Muscle of leg (tissue), 16 donors: ENCODE measurements around the gene FAM229A. TPM values are rescaled to one million over a fixed set of nuclear protein-coding genes. Genes with fewer than 3 reads are reported as not detected.

Experiments
- DNase-seq: peaks from one replicate; pipeline ENCODE4 v3.0.0; 2013
- H3K27ac ChIP-seq: one replicate; pipeline ENCODE4 v1.5.1; 2013; ENCODE audit warnings: mild to moderate bottlenecking, low read length, control low read depth
- H3K27me3 ChIP-seq: one replicate; pipeline ENCODE4 v1.6.1; 2013; ENCODE audit warnings: low read length; ENCODE audit not compliant: control insufficient read depth, insufficient read depth
- H3K36me3 ChIP-seq: one replicate; pipeline ENCODE4 v1.6.1; 2013; ENCODE audit warnings: low read length; ENCODE audit not compliant: control insufficient read depth, insufficient read depth
- H3K4me1 ChIP-seq: one replicate; pipeline ENCODE4 v1.6.1; 2013; ENCODE audit warnings: low read length; ENCODE audit not compliant: control insufficient read depth, insufficient read depth
- H3K4me3 ChIP-seq: one replicate; pipeline ENCODE4 v1.5.1; 2013; ENCODE audit warnings: low read length, control low read depth
- H3K9me3 ChIP-seq: replicated peaks from 2 replicates; pipeline ENCODE4 v1.6.1; 2013; ENCODE audit warnings: low read depth, low read length; ENCODE audit not compliant: control insufficient read depth
- WGBS: methylation state at CpG from one replicate; pipeline ENCODE4 v1.1.5; 2013; ENCODE audit warnings: missing lambda C conversion rate; ENCODE audit not compliant: insufficient coverage; 5-methylcytosine and 5-hydroxymethylcytosine counted together
- long read RNA-seq, 11 donors: transcript quantifications; one replicate each; lab custom pipeline, GENCODE V29; 2026
- polyA plus RNA-seq, 8 donors: library from polyadenylated mRNA; unstranded; fragments of 120-200 nt; gene quantifications; one replicate each; pipeline versions ENCODE4 v1.2.1 to v1.2.3, GENCODE V29; 2013; ENCODE audit warnings: inconsistent platforms in 1 of 8, low replicate concordance in 1 of 8; ENCODE audit not compliant: insufficient read length in 8 of 8, insufficient read depth in 1 of 8
- total RNA-seq: library from RNA; stranded (reverse); fragments of 120-200 nt; gene quantifications from one replicate; pipeline ENCODE4 v1.2.4, GENCODE V29; 2013

Gene FAM229A
- total RNA-seq (5.3 TPM), polyA plus RNA-seq (10 to 100 TPM in 1 of 8 donors, 1 to 10 TPM in 7; 3.3 to 10.4 (median 5.9) TPM)
- long read RNA-seq, donor 1: 0 reads
- long read RNA-seq, donor 2, partial matches to known transcripts: 0 of 1 reads
- long read RNA-seq, donor 2, other reads (novel, unspliced or antisense): 0 of 1 reads
- long read RNA-seq, donor 3, partial matches to known transcripts: 0 of 3 reads
- long read RNA-seq, donor 3, other reads (novel, unspliced or antisense): 0 of 3 reads
- long read RNA-seq, donor 4, partial matches to known transcripts: 0 of 1 reads
- long read RNA-seq, donor 4, other reads (novel, unspliced or antisense): 0 of 1 reads
- long read RNA-seq, donor 5, transcript FAM229A-204 (3 exons, 699 nt): major isoform, 6 of 7 reads
- long read RNA-seq, donor 5, partial matches to known transcripts: 0 of 7 reads
- long read RNA-seq, donor 5, other reads (novel, unspliced or antisense): 0 of 7 reads
- long read RNA-seq, donor 6, partial matches to known transcripts: 0 of 5 reads
- long read RNA-seq, donor 6, other reads (novel, unspliced or antisense): 0 of 5 reads
- long read RNA-seq, donor 7, partial matches to known transcripts: 0 of 2 reads
- long read RNA-seq, donor 7, other reads (novel, unspliced or antisense): 0 of 2 reads
- long read RNA-seq, donor 8, partial matches to known transcripts: 0 of 5 reads
- long read RNA-seq, donor 8, other reads (novel, unspliced or antisense): 0 of 5 reads
- long read RNA-seq, donor 9, partial matches to known transcripts: 0 of 3 reads
- long read RNA-seq, donor 9, other reads (novel, unspliced or antisense): 0 of 3 reads
- long read RNA-seq, donor 10, partial matches to known transcripts: 0 of 3 reads
- long read RNA-seq, donor 10, other reads (novel, unspliced or antisense): 0 of 3 reads
- long read RNA-seq, donor 11, partial matches to known transcripts: 0 of 2 reads
- long read RNA-seq, donor 11, other reads (novel, unspliced or antisense): 0 of 2 reads

- Histone ChIP-seq H3K27me3 (no peaks in the 10 kb centered on the region), H3K4me3 (peak within 1 kb of the TSS; percentile 45), H3K4me1 (peaks cover 16% of the 10 kb centered on the region), H3K27ac (peak within 1 kb of the TSS; percentile 42), H3K36me3 (peaks cover 53% of the 10 kb centered on the region), H3K9me3 (no peaks in the 10 kb centered on the region)
- DNase-seq: no peak
- 46% methylated on average over 8 of the region's 17 CpGs for WGBS
These were observed at the start of gene FAM229A, which contains the start of gene TSSK3 for GRCh38 chr1:32362474-32363313. Gene FAM229A (minus strand): TSS chr1:32362485. CDS start chr1:32362091, 394 bp downstream. Gene TSSK3 (plus strand): TSS chr1:32362539. CDS start chr1:32362702, 163 bp downstream.

GRCh38 chr1:32411261-32411660 lies 49.0 kb upstream of the FAM229A start:
- H3K36me3 ChIP-seq: no peaks in the 10 kb centered on the region
- H3K27me3 ChIP-seq: no peaks in the 10 kb centered on the region
- H3K27ac ChIP-seq: no peak overlapping the region
- no peak overlapping the region for H3K4me3 ChIP-seq
- no peaks in the 10 kb centered on the region for H3K4me1 ChIP-seq
- peaks cover 17% of the 10 kb centered on the region for H3K9me3 ChIP-seq
- DNase-seq: no peak

GRCh38 chr1:32406629-32407111 lies 44.4 kb upstream of the FAM229A start:
- no peaks in the 10 kb centered on the region for H3K27me3 ChIP-seq
- no peak for DNase-seq
- WGBS: 93% methylated on average over 3 of the region's 4 CpGs
- H3K9me3 ChIP-seq: no peaks in the 10 kb centered on the region
- no peaks in the 10 kb centered on the region for H3K36me3 ChIP-seq
- H3K27ac ChIP-seq: no peak overlapping the region
- H3K4me3 ChIP-seq: no peak overlapping the region
- no peaks in the 10 kb centered on the region for H3K4me1 ChIP-seq

- Histone ChIP-seq H3K4me3 (no peak overlapping the region), H3K27ac (no peak overlapping the region), H3K27me3 (no peaks in the 10 kb centered on the region), H3K4me1 (peaks cover 3% of the 10 kb centered on the region), H3K9me3 (no peaks in the 10 kb centered on the region), H3K36me3 (no peaks in the 10 kb centered on the region)
- WGBS: 100% methylated on average over 2 of the region's 4 CpGs
- no peak for DNase-seq
These were observed 43.6 kb upstream of the FAM229A start for GRCh38 chr1:32405672-32406467.

- WGBS: no CpG with 5 or more reads among the region's 2 CpGs
- no peaks in the 10 kb centered on the region for H3K27me3 ChIP-seq
These were observed 42.7 kb upstream of the FAM229A start for GRCh38 chr1:32404946-32405345.

GRCh38 chr1:32400876-32401631 lies 38.8 kb upstream of the FAM229A start:
- Histone ChIP-seq H3K4me1 (peaks cover 4% of the 10 kb centered on the region), H3K4me3 (no peak overlapping the region), H3K9me3 (no peaks in the 10 kb centered on the region), H3K36me3 (no peaks in the 10 kb centered on the region), H3K27me3 (no peaks in the 10 kb centered on the region), H3K27ac (peak overlapping the region; percentile 32)
- WGBS: 34% methylated on average over 11 of the region's 13 CpGs
- peak; percentile 89 for DNase-seq

More at GRCh38 chr1:32404946-32405345, 42.7 kb upstream of the FAM229A start:
- no peak overlapping the region for H3K27ac ChIP-seq
- peaks cover 4% of the 10 kb centered on the region for H3K4me1 ChIP-seq
- DNase-seq: no peak
- H3K36me3 ChIP-seq: no peaks in the 10 kb centered on the region
- no peaks in the 10 kb centered on the region for H3K9me3 ChIP-seq
- no peak overlapping the region for H3K4me3 ChIP-seq

GRCh38 chr1:32399843-32400242 lies 37.6 kb upstream of the FAM229A start:
- peaks cover 8% of the 10 kb centered on the region for H3K4me1 ChIP-seq
- no peak for DNase-seq
- H3K9me3 ChIP-seq: no peaks in the 10 kb centered on the region
- no peaks in the 10 kb centered on the region for H3K27me3 ChIP-seq
- H3K36me3 ChIP-seq: no peaks in the 10 kb centered on the region
- no peak overlapping the region for H3K4me3 ChIP-seq
- no peak overlapping the region for H3K27ac ChIP-seq
- 85% methylated on average over 4 of the region's 4 CpGs for WGBS

GRCh38 chr1:32398401-32398800 lies 36.1 kb upstream of the FAM229A start:
- no peak overlapping the region for H3K4me3 ChIP-seq
- DNase-seq: no peak
- peaks cover 9% of the 10 kb centered on the region for H3K4me1 ChIP-seq
- no peak overlapping the region for H3K27ac ChIP-seq
- H3K36me3 ChIP-seq: peaks cover under 1% of the 10 kb centered on the region
- H3K9me3 ChIP-seq: no peaks in the 10 kb centered on the region
- 62% methylated on average over 2 of the region's 2 CpGs for WGBS
- H3K27me3 ChIP-seq: no peaks in the 10 kb centered on the region
